ENCODE data around the gene CD300C.

- TF ChIP-seq CTCF (IDR thresholded peaks at IDR 0.05; ENCODE audit: low read length) (no peak), EZH2phosphoT487 (IDR thresholded peaks at IDR 0.05; ENCODE audit: low read length) (no peak), EZH2 (optimal IDR thresholded peaks at IDR 0.05; ENCODE audit: low read depth, low read length) (no peak)
Observed at GRCh38 chr17:74526681-74527080, 19.2 kb downstream of the CD300C start.

All from MM.1S (cell line).